A549 (cell line): ENCODE data around the gene ZNF662. TPM values are rescaled to one million over a fixed set of nuclear protein-coding genes. Genes with fewer than 3 reads are reported as not detected.

Experiments used
- ATAC-seq, 2 experiments: fragments of 200-7000 bp in 1 of 2; fragments of >200 bp in 1 of 2; cut with Nextera tagmentation in 1 of 2; cut with Tn5 transposase in 1 of 2; 3 replicates each; pipeline versions ENCODE4 v1.8.0 to v1.9.1; 2018 to 2020; ENCODE audit warnings: mild to moderate bottlenecking in 1 of 2, moderate library complexity in 1 of 2
- CTCF ChIA-PET: fragments of 300-600 bp; sonication (Branson Sonifier 250); formaldehyde crosslinking; extraction: SDS; loops from one replicate; lab custom pipeline; 2021; ENCODE audit warnings: antibody characterized with exemption, inconsistent platforms; lab: Yijun Ruan, JAX
- POLR2A ChIA-PET: fragments of 350-600 bp; formaldehyde crosslinking; extraction: SDS; loops from one replicate; lab custom pipeline; 2021; ENCODE audit warnings: antibody characterized with exemption, inconsistent platforms; lab: Yijun Ruan, JAX
- DNase-seq, 2 experiments: peaks; one replicate each; pipeline versions ENCODE4 v3.0.0 to v3.0.0-alpha.2; 2011 to 2016; ENCODE audit warnings: low read depth in 1 of 2, low spot score in 1 of 2
- FAIRE-seq: peaks from 2 replicates; lab custom pipeline; 2011; peaks lifted over from hg19 to GRCh38; lab: Jason Lieb, UNC
- H3K27ac ChIP-seq, 2 experiments: fragments of >200 bp; sonication (Bioruptor Twin); formaldehyde crosslinking; 3 replicates each; pipeline ENCODE4 v1.5.1; 2016 to 2017
- H3K4me1 ChIP-seq: fragments of >200 bp; sonication (Bioruptor Twin); formaldehyde crosslinking; 3 replicates; pipeline ENCODE4 v1.6.1; 2016
- H3K4me2 ChIP-seq: fragments of >200 bp; sonication (Bioruptor Twin); formaldehyde crosslinking; 3 replicates; pipeline ENCODE4 v1.6.1; 2016
- H3K4me3 ChIP-seq: fragments of >200 bp; sonication (Bioruptor Twin); formaldehyde crosslinking; 3 replicates; pipeline ENCODE4 v1.5.1; 2016
- H3K9me3 ChIP-seq: fragments of >200 bp; sonication (Bioruptor Twin); formaldehyde crosslinking; 3 replicates; pipeline ENCODE4 v1.6.1; 2016
- CBX2 ChIP-seq: fragments of 200-600 bp; sonication (generic); IDR thresholded peaks from 2 replicates; pipeline ENCODE4 v1.6.1; 2016; ENCODE audit warnings: low read depth, mild to moderate bottlenecking, borderline replicate concordance
- CBX8 ChIP-seq: fragments of 200-600 bp; sonication (generic); IDR thresholded peaks from 2 replicates; pipeline ENCODE4 v1.6.1; 2016
- CEBPB ChIP-seq, 2 experiments: fragments of >200 bp in 1 of 2; sonication (Bioruptor Twin) in 1 of 2; formaldehyde crosslinking in 1 of 2; IDR thresholded peaks; 2 replicates each; pipeline ENCODE4 v1.6.1; 2012 to 2016
- CHD4 ChIP-seq: fragments of 200-600 bp; sonication (generic); IDR thresholded peaks from 2 replicates; pipeline ENCODE4 v1.6.1; 2016; ENCODE audit warnings: antibody characterized with exemption, mild to moderate bottlenecking, borderline replicate concordance
- E2F6 ChIP-seq: IDR thresholded peaks from 2 replicates; pipeline ENCODE4 v1.6.1; 2012; ENCODE audit warnings: low read depth, borderline replicate concordance
- EHMT2 ChIP-seq: fragments of 200-600 bp; sonication (generic); IDR thresholded peaks from 2 replicates; pipeline ENCODE4 v1.6.1; 2016; ENCODE audit warnings: antibody characterized with exemption, low read depth, mild to moderate bottlenecking, moderate library complexity
- EP300 ChIP-seq, 2 experiments: fragments of >200 bp; sonication (Bioruptor Twin); formaldehyde crosslinking; IDR thresholded peaks; 2 replicates in 1 of 2; 3 replicates in 1 of 2; pipeline ENCODE4 v1.6.1; 2016 to 2017
- HOXA7 ChIP-seq: fragments of 250-450 bp; sonication (Bioruptor Pico); IDR thresholded peaks from 2 replicates; pipeline ENCODE4 v1.5.0; 2020; ENCODE audit warnings: mild to moderate bottlenecking, moderate library complexity
- KDM1A ChIP-seq: fragments of 200-600 bp; sonication (generic); IDR thresholded peaks from 2 replicates; pipeline ENCODE4 v1.6.1; 2016; ENCODE audit warnings: low read depth, mild to moderate bottlenecking
- KDM5A ChIP-seq: fragments of 200-600 bp; sonication (generic); IDR thresholded peaks from 2 replicates; pipeline ENCODE4 v1.6.1; 2016; ENCODE audit warnings: antibody characterized with exemption, mild to moderate bottlenecking
- MAFK ChIP-seq: fragments of 450-650 bp; IDR thresholded peaks from 2 replicates; pipeline ENCODE4 v1.6.1; 2014; ENCODE audit not compliant: partially characterized antibody
- MYC ChIP-seq: IDR thresholded peaks from 2 replicates; pipeline ENCODE4 v1.6.1; 2012; ENCODE audit warnings: mild to moderate bottlenecking, inconsistent platforms, low read length, improper control_type of control experiment, borderline replicate concordance
- POLR2AphosphoS2 ChIP-seq: conservative IDR thresholded peaks from 2 replicates; pipeline ENCODE4 v1.6.1; 2012; ENCODE audit warnings: low read length, improper control_type of control experiment, inconsistent platforms
- RAD21 ChIP-seq, 2 experiments: fragments of >200 bp in 1 of 2; sonication (Bioruptor Twin) in 1 of 2; formaldehyde crosslinking in 1 of 2; IDR thresholded peaks in 1 of 2; conservative IDR thresholded peaks in 1 of 2; 2 replicates in 1 of 2; 3 replicates in 1 of 2; pipeline ENCODE4 v1.6.1; 2012 to 2018; ENCODE audit warnings: inconsistent platforms in 1 of 2
- RFX5 ChIP-seq: fragments of 450-650 bp; IDR thresholded peaks from 2 replicates; pipeline ENCODE4 v1.7.1; 2014; ENCODE audit warnings: antibody characterized with exemption, mild to moderate bottlenecking, moderate library complexity
- RNF2 ChIP-seq: fragments of 200-600 bp; sonication (generic); IDR thresholded peaks from 2 replicates; pipeline ENCODE4 v1.6.1; 2016; ENCODE audit warnings: low read depth, mild to moderate bottlenecking, antibody characterized with exemption, moderate library complexity, borderline replicate concordance
- SMC3 ChIP-seq: fragments of >200 bp; sonication (Bioruptor Twin); formaldehyde crosslinking; IDR thresholded peaks from 3 replicates; pipeline ENCODE4 v1.6.1; 2018; ENCODE audit warnings: inconsistent platforms
- TP53 ChIP-seq: fragments of 250-450 bp; sonication (Bioruptor Pico); IDR thresholded peaks from 2 replicates; pipeline ENCODE4 v1.5.0; 2021; ENCODE audit warnings: mild to moderate bottlenecking, moderate library complexity
- ZFP36 ChIP-seq: fragments of 450-650 bp; IDR thresholded peaks from 2 replicates; pipeline ENCODE4 v1.6.1; 2014; ENCODE audit warnings: borderline replicate concordance; ENCODE audit not compliant: partially characterized antibody
- ZNF302 ChIP-seq: fragments of 250-450 bp; sonication (Bioruptor Pico); IDR thresholded peaks from 2 replicates; pipeline ENCODE4 v1.9.0; 2021; ENCODE audit warnings: inconsistent platforms, mild to moderate bottlenecking, moderate library complexity
- ZSCAN20 ChIP-seq: fragments of 250-450 bp; sonication (Bioruptor Pico); IDR thresholded peaks from 2 replicates; pipeline ENCODE4 v1.8.0; 2022; ENCODE audit warnings: mild to moderate bottlenecking, moderate library complexity
- WGBS: methylation state at CpG from one replicate; pipeline ENCODE4 v1.1.6; 2017; ENCODE audit errors: missing lambda C conversion rate; 5-methylcytosine and 5-hydroxymethylcytosine counted together
- polyA plus RNA-seq, 4 experiments: library from polyadenylated mRNA; depleted of rRNA in 3 of 4; stranded (reverse); fragments of >200 nt; fragmentation: RNase III in 1 of 4; extraction: RNeasy Plus Mini Kit Qiagen cat#74134 plus additional on column Dnase treatment in 1 of 4; gene quantifications; 2 replicates in 3 of 4; 3 replicates in 1 of 4; pipeline ENCODE4 v1.2.3, GENCODE V29; 2011 to 2017
- TF ChIP-seq, protein P1 (sequence below): IDR thresholded peaks from 2 replicates; pipeline ENCODE4 v1.6.1; 2012

The ZNF662 gene
- polyA plus RNA-seq, 2 of the 4 experiments (the other 2 are of a cell fraction), result not detected

GRCh38 chr3:42937334-42937733 is 31.4 kb downstream of the ZNF662 start:
- WGBS, result 52% methylated on average over 3 of the region's 3 CpGs
- ATAC-seq (no peak), FAIRE-seq (no peak), DNase-seq (no peak)
- no peak overlapping the region for H3K27ac ChIP-seq
- CTCF ChIA-PET, result no interaction called here
- no peaks in the 10 kb centered on the region for H3K9me3 ChIP-seq
- H3K4me1 ChIP-seq, result no peaks in the 10 kb centered on the region
- POLR2A ChIA-PET, result no interaction called here
- H3K4me2 ChIP-seq, result no peak overlapping the region
- H3K4me3 ChIP-seq, result no peak overlapping the region
- no peak for TF ChIP-seq RFX5
- no peak for TF ChIP-seq CHD4
- TF ChIP-seq MAFK, result no peak

GRCh38 chr3:42942693-42943092 is 36.8 kb downstream of the ZNF662 start:
- ChIA-PET POLR2A (no interaction called here), CTCF (no interaction called here)
- FAIRE-seq, result no peak

GRCh38 chr3:42946050-42946449 is 40.1 kb downstream of the ZNF662 start:
- ChIA-PET POLR2A (no interaction called here), CTCF (no interaction called here)
- H3K4me1 ChIP-seq, result no peaks in the 10 kb centered on the region
- TF ChIP-seq, protein P1, sequence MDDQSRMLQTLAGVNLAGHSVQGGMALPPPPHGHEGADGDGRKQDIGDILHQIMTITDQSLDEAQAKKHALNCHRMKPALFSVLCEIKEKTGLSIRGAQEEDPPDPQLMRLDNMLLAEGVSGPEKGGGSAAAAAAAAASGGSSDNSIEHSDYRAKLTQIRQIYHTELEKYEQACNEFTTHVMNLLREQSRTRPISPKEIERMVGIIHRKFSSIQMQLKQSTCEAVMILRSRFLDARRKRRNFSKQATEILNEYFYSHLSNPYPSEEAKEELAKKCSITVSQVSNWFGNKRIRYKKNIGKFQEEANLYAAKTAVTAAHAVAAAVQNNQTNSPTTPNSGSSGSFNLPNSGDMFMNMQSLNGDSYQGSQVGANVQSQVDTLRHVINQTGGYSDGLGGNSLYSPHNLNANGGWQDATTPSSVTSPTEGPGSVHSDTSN, result no peak
- FAIRE-seq, result no peak
- no peak overlapping the region for H3K4me2 ChIP-seq
- DNase-seq, result no peak
- H3K4me3 ChIP-seq, result no peak overlapping the region
- 5% methylated on average over 5 of the region's 5 CpGs for WGBS
- H3K27ac ChIP-seq, result no peak overlapping the region
- no peak for ATAC-seq
- no peaks in the 10 kb centered on the region for H3K9me3 ChIP-seq

More at GRCh38 chr3:42942693-42943092, 36.8 kb downstream of the ZNF662 start:
- no peak overlapping the region for H3K4me3 ChIP-seq
- no peak overlapping the region for H3K4me2 ChIP-seq
- H3K4me1 ChIP-seq, result no peaks in the 10 kb centered on the region
- 0% methylated on average over 1 of the region's 1 CpG for WGBS
- DNase-seq (no peak), ATAC-seq (no peak)
- H3K9me3 ChIP-seq, result no peaks in the 10 kb centered on the region
- TF ChIP-seq ZSCAN20 (CRISPR knock-in tag) (no peak), RAD21 (conservative IDR thresholded peaks at IDR 0.05 in 1 of 2, IDR thresholded peaks at IDR 0.05 in 1 of 2) (no peak), CBX2 (no peak), E2F6 (no peak), CBX8 (no peak), KDM5A (no peak), KDM1A (no peak), ZNF302 (no peak), EP300 (IDR thresholded peaks at IDR 0.05) (no peak), RNF2 (no peak), EHMT2 (no peak), CEBPB (IDR thresholded peaks at IDR 0.05) (no peak), POLR2AphosphoS2 (no peak), HOXA7 (CRISPR knock-in tag) (no peak), ZFP36 (no peak), TP53 (CRISPR knock-in tag) (no peak), MYC (no peak), SMC3 (no peak)
- TF ChIP-seq, protein P1, result no peak
- no peak overlapping the region for H3K27ac ChIP-seq
